ENCODE results near the gene RCAN3.

RCAN3 gene

GRCh38 chr1:24551290-24551959 is 48.8 kb downstream of the RCAN3 start:
- Histone ChIP-seq H3K27me3 (ENCODE audit: insufficient read depth, low read depth) (no peaks in the 10 kb centered on the region), H2AFZ (ENCODE audit: low read depth) (no peak overlapping the region), H3K4me1 (ENCODE audit: low read depth, poor library complexity, severe bottlenecking) (peaks cover under 1% of the 10 kb centered on the region), H3K79me2 (ENCODE audit: insufficient read depth, low read depth) (no peaks in the 10 kb centered on the region), H4K20me1 (ENCODE audit: insufficient read depth) (no peaks in the 10 kb centered on the region), H3K9ac (no peak overlapping the region), H3K4me3 (IDR thresholded peaks at IDR 0.05; ENCODE audit: insufficient read depth, low read depth, low read length) (no peak overlapping the region), H3K27ac (no peak overlapping the region), H3K36me3 (ENCODE audit: insufficient read depth) (no peaks in the 10 kb centered on the region), H3K4me2 (no peak overlapping the region)
- TF ChIP-seq, protein P1, sequence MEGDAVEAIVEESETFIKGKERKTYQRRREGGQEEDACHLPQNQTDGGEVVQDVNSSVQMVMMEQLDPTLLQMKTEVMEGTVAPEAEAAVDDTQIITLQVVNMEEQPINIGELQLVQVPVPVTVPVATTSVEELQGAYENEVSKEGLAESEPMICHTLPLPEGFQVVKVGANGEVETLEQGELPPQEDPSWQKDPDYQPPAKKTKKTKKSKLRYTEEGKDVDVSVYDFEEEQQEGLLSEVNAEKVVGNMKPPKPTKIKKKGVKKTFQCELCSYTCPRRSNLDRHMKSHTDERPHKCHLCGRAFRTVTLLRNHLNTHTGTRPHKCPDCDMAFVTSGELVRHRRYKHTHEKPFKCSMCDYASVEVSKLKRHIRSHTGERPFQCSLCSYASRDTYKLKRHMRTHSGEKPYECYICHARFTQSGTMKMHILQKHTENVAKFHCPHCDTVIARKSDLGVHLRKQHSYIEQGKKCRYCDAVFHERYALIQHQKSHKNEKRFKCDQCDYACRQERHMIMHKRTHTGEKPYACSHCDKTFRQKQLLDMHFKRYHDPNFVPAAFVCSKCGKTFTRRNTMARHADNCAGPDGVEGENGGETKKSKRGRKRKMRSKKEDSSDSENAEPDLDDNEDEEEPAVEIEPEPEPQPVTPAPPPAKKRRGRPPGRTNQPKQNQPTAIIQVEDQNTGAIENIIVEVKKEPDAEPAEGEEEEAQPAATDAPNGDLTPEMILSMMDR (conservative IDR thresholded peaks at IDR 0.05; ENCODE audit: low read depth, low read length), result no peak

DNA sequence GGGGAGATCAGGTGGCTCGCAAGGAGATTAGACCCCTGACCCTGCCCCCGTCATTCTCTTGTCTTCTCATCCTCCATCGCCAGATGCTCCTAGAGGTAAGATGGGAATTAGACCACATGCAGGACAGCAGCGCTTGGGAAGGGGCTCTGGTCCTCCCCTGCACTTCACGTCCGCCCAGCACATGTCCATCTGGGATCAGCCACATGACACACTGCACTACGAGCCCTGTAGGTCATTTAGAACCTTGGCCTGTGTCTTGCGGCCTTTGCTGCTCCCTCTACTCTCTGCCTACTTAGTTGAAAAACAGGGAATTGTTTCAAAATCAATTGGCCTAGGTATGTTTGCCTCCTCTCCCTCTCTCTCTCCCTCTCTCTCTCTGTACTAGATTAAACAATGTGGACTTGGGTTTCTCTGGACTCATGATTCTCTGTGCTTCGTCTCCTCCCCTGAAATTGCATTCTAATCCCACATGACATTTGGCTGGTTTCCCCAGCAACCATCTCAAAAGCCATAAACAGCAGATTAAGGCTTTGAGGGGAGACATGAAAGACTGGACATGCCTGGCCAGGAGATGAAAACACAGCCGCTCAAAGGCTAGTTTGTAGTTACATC is 49.4 kb downstream of the RCAN3 start:
- Histone ChIP-seq H3K27me3 (ENCODE audit: insufficient read depth, low read depth) (no peaks in the 10 kb centered on the region), H3K4me1 (ENCODE audit: low read depth, poor library complexity, severe bottlenecking) (peaks cover 7% of the 10 kb centered on the region), H2AFZ (ENCODE audit: low read depth) (no peak overlapping the region), H3K4me2 (no peak overlapping the region), H3K79me2 (ENCODE audit: insufficient read depth, low read depth) (no peaks in the 10 kb centered on the region), H3K9ac (no peak overlapping the region), H3K4me3 (IDR thresholded peaks at IDR 0.05; ENCODE audit: insufficient read depth, low read depth, low read length) (no peak overlapping the region), H4K20me1 (ENCODE audit: insufficient read depth) (no peaks in the 10 kb centered on the region), H3K27ac (no peak overlapping the region), H3K36me3 (ENCODE audit: insufficient read depth) (no peaks in the 10 kb centered on the region)
- TF ChIP-seq, protein P1 (conservative IDR thresholded peaks at IDR 0.05; ENCODE audit: low read depth, low read length), result no peak

DNA sequence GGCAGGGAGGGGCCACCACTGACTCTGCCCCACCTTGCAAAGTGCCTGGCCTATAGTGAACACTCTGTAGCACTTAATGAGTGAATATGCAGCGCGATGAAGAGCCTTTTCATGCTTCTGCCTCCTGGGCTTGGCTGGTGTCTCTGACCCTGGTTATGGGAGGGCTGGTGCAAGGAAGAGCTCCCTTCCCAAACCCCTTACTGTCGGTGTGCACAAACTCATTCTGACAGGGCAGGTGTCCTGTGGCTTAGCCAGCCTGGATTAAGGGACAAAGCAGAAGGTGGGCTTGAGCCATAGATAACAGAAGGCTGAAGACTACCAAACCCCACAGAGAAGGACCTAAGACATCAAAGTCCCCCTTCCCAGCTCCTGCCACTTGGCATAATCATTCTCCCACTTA is 51.3 kb downstream of the RCAN3 start:
- Histone ChIP-seq H3K4me3 (IDR thresholded peaks at IDR 0.05; ENCODE audit: insufficient read depth, low read depth, low read length) (no peak overlapping the region), H3K9ac (no peak overlapping the region), H3K27ac (no peak overlapping the region), H2AFZ (ENCODE audit: low read depth) (no peak overlapping the region), H3K4me2 (no peak overlapping the region), H3K36me3 (ENCODE audit: insufficient read depth) (no peaks in the 10 kb centered on the region), H3K4me1 (ENCODE audit: low read depth, poor library complexity, severe bottlenecking) (peaks cover 26% of the 10 kb centered on the region), H3K27me3 (ENCODE audit: insufficient read depth, low read depth) (no peaks in the 10 kb centered on the region), H3K79me2 (ENCODE audit: insufficient read depth, low read depth) (no peaks in the 10 kb centered on the region), H4K20me1 (ENCODE audit: insufficient read depth) (no peaks in the 10 kb centered on the region)
- TF ChIP-seq, protein P1 (conservative IDR thresholded peaks at IDR 0.05; ENCODE audit: low read depth, low read length), result no peak

GRCh38 chr1:24554714-24555113 is 52.1 kb downstream of the RCAN3 start:
- H3K36me3 ChIP-seq (ENCODE audit: insufficient read depth), result no peaks in the 10 kb centered on the region
- no peak overlapping the region for H3K27ac ChIP-seq
- H3K9ac ChIP-seq, result no peak overlapping the region
- no peaks in the 10 kb centered on the region for H3K27me3 ChIP-seq (ENCODE audit: insufficient read depth, low read depth)
- no peaks in the 10 kb centered on the region for H3K79me2 ChIP-seq (ENCODE audit: insufficient read depth, low read depth)
- no peaks in the 10 kb centered on the region for H4K20me1 ChIP-seq (ENCODE audit: insufficient read depth)
- peaks cover 33% of the 10 kb centered on the region for H3K4me1 ChIP-seq (ENCODE audit: low read depth, poor library complexity, severe bottlenecking)
- TF ChIP-seq, protein P1 (conservative IDR thresholded peaks at IDR 0.05; ENCODE audit: low read depth, low read length), result no peak
- H2AFZ ChIP-seq (ENCODE audit: low read depth), result no peak overlapping the region
- no peak overlapping the region for H3K4me3 ChIP-seq (IDR thresholded peaks at IDR 0.05; ENCODE audit: insufficient read depth, low read depth, low read length)
- no peak overlapping the region for H3K4me2 ChIP-seq

All from KMS-11 (cell line).